Breast epithelium (tissue), 4 donors: ENCODE data around the gene LONP2. TPM values are rescaled to one million over a fixed set of nuclear protein-coding genes. Genes with fewer than 3 reads are reported as not detected.
A peak's percentile ranks its signal among the peaks of the same experiment; 100 is the strongest.

Source experiments
- DNase-seq, 2 donors: peaks; one replicate each; pipeline ENCODE4 v3.0.0-alpha.2; 2019; ENCODE audit warnings: low spot score in 2 of 2
- H3K27ac ChIP-seq, 2 donors: fragments of 200-600 bp; sonication (generic) in 1 of 2; one replicate each; pipeline ENCODE4 v1.5.1; 2016 to 2019; ENCODE audit warnings: mild to moderate bottlenecking in 1 of 2
- H3K27me3 ChIP-seq, 2 donors: fragments of 200-600 bp; sonication (generic) in 1 of 2; one replicate each; pipeline versions ENCODE4 v1.5.1 to v1.6.0; 2017 to 2019; ENCODE audit warnings: control low read depth in 1 of 2, mild to moderate bottlenecking in 1 of 2
- H3K36me3 ChIP-seq: fragments of 200-600 bp; one replicate; pipeline ENCODE4 v1.5.1; 2019
- H3K4me1 ChIP-seq, 2 donors: fragments of 200-600 bp; sonication (generic); one replicate each; pipeline ENCODE4 v1.5.1; 2016 to 2019; ENCODE audit warnings: control low read depth in 1 of 2
- H3K4me3 ChIP-seq, 3 donors: fragments of 200-600 bp; sonication (generic); 1 replicate in 2 of 3; 2 replicates in 1 of 3; pipeline ENCODE4 v1.5.1; 2016 to 2019; ENCODE audit warnings: mild to moderate bottlenecking in 3 of 3, moderate library complexity in 2 of 3
- H3K9me3 ChIP-seq, 2 donors: fragments of 200-600 bp; sonication (generic) in 1 of 2; one replicate each; pipeline ENCODE4 v1.5.1; 2016 to 2019; ENCODE audit warnings: control low read depth in 1 of 2
- CTCF ChIP-seq, 3 donors: fragments of 450-650 bp; IDR thresholded peaks; one replicate each; pipeline ENCODE4 v1.5.1; 2016 to 2017; ENCODE audit warnings: antibody characterized with exemption in 3 of 3, mild to moderate bottlenecking in 3 of 3, moderate library complexity in 3 of 3
- POLR2A ChIP-seq: fragments of 450-650 bp; IDR thresholded peaks from one replicate; pipeline ENCODE4 v1.6.1; 2016; ENCODE audit warnings: antibody characterized with exemption, mild to moderate bottlenecking, moderate library complexity
- POLR2AphosphoS5 ChIP-seq, 3 donors: sonication (generic); formaldehyde crosslinking; IDR thresholded peaks; one replicate each; pipeline ENCODE4 v1.6.1; 2017; ENCODE audit warnings: antibody characterized with exemption in 3 of 3
- intact Hi-C: fragments of 100-400 bp; cut with DNase I; formaldehyde crosslinking; loops from one replicate; pipeline ENCODE4 v1.15.1; 2023; ENCODE audit warnings: low total_unique reads
- total RNA-seq, 3 donors: library from RNA; depleted of rRNA; stranded (reverse); fragments of >200 nt; gene quantifications; one replicate each; pipeline ENCODE4 v1.1.0, GENCODE V29; 2016

Gene LONP2
- total RNA-seq, 3 donors from 2014 or later = 66.6 to 106 (median 98.9) TPM

DNA sequence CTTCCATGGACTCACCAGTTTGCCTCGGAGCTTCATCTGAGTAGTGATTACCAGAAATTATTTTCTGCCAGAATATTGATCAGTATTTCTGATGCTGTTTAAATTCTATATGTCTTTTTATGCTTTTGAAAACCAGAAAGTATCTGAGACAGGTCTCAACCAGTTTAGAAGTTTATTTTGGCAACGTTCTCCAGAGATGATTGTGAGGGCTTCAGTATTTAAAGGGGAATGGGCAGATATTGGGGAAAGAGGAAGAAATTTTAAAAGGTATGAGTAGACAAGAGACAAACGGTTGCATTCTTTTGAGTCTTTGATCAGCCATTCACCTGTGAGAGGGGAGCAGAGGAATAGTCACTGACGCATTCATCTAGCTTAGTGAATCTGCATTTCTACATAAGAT, 47.7 kb downstream of the LONP2 start:
- no peak for TF ChIP-seq POLR2A
- TF ChIP-seq CTCF (IDR thresholded peaks at IDR 0.05) = no peak
- no peak for TF ChIP-seq POLR2AphosphoS5 (IDR thresholded peaks at IDR 0.05)
- Histone ChIP-seq H3K27ac (peak overlapping the region; percentile 22 to 43), H3K4me1 (no peaks in the 10 kb centered on the region), H3K36me3 (peaks cover 7% of the 10 kb centered on the region), H3K27me3 (no peaks in the 10 kb centered on the region), H3K4me3 (no peak overlapping the region), H3K9me3 (peaks cover 0 to 10% of the 10 kb centered on the region in 2 donors)
- DNase-seq = no peak
- intact Hi-C loops = no loop called here

DNA sequence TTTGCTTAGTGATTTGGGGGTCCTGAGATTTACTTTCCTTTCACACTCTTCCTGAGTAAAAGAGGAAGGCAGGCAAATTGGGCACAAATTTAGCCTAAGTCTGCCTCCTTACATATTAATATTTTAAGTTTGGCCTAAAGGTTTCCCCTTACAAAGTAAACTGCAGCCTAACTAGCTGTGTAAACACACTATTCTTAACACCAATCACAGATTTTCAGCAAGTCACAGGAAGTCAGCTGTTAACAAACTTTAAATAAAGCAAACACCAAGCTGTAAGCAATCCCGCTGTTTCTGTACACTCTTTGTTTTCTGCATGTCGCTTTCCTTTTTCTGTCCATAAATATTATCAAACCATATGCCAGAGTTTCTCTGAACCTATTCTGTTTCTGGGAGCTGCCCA, 48.4 kb downstream of the LONP2 start:
- no peak for DNase-seq
- TF ChIP-seq POLR2AphosphoS5 (IDR thresholded peaks at IDR 0.05) (no peak), POLR2A (no peak), CTCF (IDR thresholded peaks at IDR 0.05) (no peak)
- intact Hi-C loops = no loop called here
- Histone ChIP-seq H3K36me3 (peaks cover 7% of the 10 kb centered on the region), H3K27me3 (no peaks in the 10 kb centered on the region), H3K4me3 (no peak overlapping the region), H3K4me1 (no peaks in the 10 kb centered on the region), H3K27ac (peak overlapping the region; percentile 22 to 43), H3K9me3 (peaks cover 0 to 3% of the 10 kb centered on the region in 2 donors)

DNA sequence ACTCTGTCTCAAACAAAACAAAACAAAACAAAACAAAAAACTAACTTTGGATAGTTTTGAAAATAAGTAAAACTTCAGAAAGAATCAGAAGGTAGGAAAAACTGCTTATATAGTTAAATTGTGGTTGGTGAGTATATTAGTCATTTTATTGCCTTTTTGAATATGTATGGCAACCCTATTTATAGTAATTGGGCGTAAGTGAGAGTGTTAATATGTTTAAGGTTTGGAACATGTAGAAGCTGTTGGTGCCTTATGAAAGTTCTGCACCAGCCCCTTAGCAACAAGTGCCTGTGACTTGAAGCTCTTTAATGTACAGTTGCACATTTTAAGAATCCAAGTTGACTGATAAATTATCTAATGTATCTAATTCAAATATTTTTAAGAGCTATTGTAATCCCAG, 50.6 kb downstream of the LONP2 start:
- Histone ChIP-seq H3K27me3 (no peaks in the 10 kb centered on the region), H3K4me3 (no peak overlapping the region), H3K27ac (peak overlapping the region; percentile 65 to 77), H3K36me3 (peaks cover 3% of the 10 kb centered on the region), H3K4me1 (no peaks in the 10 kb centered on the region), H3K9me3 (no peaks in the 10 kb centered on the region)
- DNase-seq = no peak
- intact Hi-C loops = no loop called here
- no peak for TF ChIP-seq POLR2AphosphoS5 (IDR thresholded peaks at IDR 0.05)
- TF ChIP-seq POLR2A = no peak
- TF ChIP-seq CTCF (IDR thresholded peaks at IDR 0.05) = no peak

GRCh38 chr16:48295488-48296281, 51.6 kb downstream of the LONP2 start:
- H3K27ac ChIP-seq = peak overlapping the region; percentile 65 to 77
- TF ChIP-seq POLR2A = no peak
- no peak for TF ChIP-seq POLR2AphosphoS5 (IDR thresholded peaks at IDR 0.05)
- TF ChIP-seq CTCF (IDR thresholded peaks at IDR 0.05) = no peak
- H3K36me3 ChIP-seq = peaks cover 2% of the 10 kb centered on the region

DNA sequence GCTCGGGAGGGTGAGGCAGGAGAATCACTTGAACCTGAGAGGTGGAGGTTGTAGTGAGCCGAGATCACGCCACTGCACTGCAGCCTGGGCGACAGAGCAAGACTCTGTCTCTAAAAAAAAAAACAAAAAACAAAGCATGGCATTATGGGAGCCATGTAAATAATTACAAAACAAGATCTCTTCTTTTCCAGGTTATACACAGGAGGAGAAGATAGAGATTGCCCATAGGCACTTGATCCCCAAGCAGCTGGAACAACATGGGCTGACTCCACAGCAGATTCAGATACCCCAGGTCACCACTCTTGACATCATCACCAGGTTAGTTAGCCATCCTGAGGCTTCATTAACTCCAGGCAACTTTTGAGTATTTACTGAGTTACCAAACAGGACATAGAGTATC, 55.4 kb downstream of the LONP2 start:
- Histone ChIP-seq H3K4me3 (no peak overlapping the region), H3K27me3 (no peaks in the 10 kb centered on the region), H3K4me1 (no peaks in the 10 kb centered on the region), H3K27ac (no peak overlapping the region), H3K36me3 (no peaks in the 10 kb centered on the region), H3K9me3 (no peaks in the 10 kb centered on the region)
- no peak for TF ChIP-seq POLR2AphosphoS5 (IDR thresholded peaks at IDR 0.05)
- no peak for TF ChIP-seq CTCF (IDR thresholded peaks at IDR 0.05)
- TF ChIP-seq POLR2A = no peak
- intact Hi-C loops = no loop called here
- DNase-seq = no peak

More at GRCh38 chr16:48295488-48296281, 51.6 kb downstream of the LONP2 start:
- no peaks in the 10 kb centered on the region for H3K27me3 ChIP-seq
- no peak for DNase-seq
- no peak overlapping the region for H3K4me3 ChIP-seq
- intact Hi-C loops = no loop called here
- no peaks in the 10 kb centered on the region for H3K9me3 ChIP-seq
- H3K4me1 ChIP-seq = no peaks in the 10 kb centered on the region
